Skeletal muscle tissue (tissue), 4 donors: Measurements from ENCODE around the gene ASIC1. TPM values are rescaled to one million over a fixed set of nuclear protein-coding genes. Genes with fewer than 3 reads are reported as not detected.
A peak's percentile ranks its signal among the peaks of the same experiment; 100 is the strongest.

Source experiments
- H3K27ac ChIP-seq: one replicate; pipeline ENCODE4 v1.7.0; 2013; ENCODE audit warnings: mild to moderate bottlenecking, low read depth, low read length, inconsistent platforms
- H3K27me3 ChIP-seq, 3 donors: one replicate each; pipeline ENCODE4 v1.7.0; 2013; ENCODE audit warnings: low read length in 3 of 3; ENCODE audit not compliant: control insufficient read depth in 3 of 3, insufficient read depth in 3 of 3
- H3K36me3 ChIP-seq, 3 donors: one replicate each; pipeline ENCODE4 v1.7.0; 2013; ENCODE audit warnings: low read length in 3 of 3; ENCODE audit not compliant: control insufficient read depth in 3 of 3, insufficient read depth in 3 of 3
- H3K4me1 ChIP-seq, 3 donors: one replicate each; pipeline ENCODE4 v1.7.0; 2013; ENCODE audit warnings: low read length in 3 of 3, mild to moderate bottlenecking in 3 of 3; ENCODE audit not compliant: control insufficient read depth in 3 of 3, insufficient read depth in 3 of 3
- H3K4me3 ChIP-seq, 3 donors: one replicate each; pipeline ENCODE4 v1.7.0; 2013; ENCODE audit warnings: low read length in 3 of 3
- H3K9ac ChIP-seq, 3 donors: one replicate each; pipeline ENCODE4 v1.7.0; 2013; ENCODE audit warnings: low read length in 3 of 3, mild to moderate bottlenecking in 3 of 3, moderate library complexity in 2 of 3, low read depth in 1 of 3
- H3K9me3 ChIP-seq, 3 donors: one replicate each; pipeline ENCODE4 v1.7.0; 2013; ENCODE audit warnings: low read length in 3 of 3; ENCODE audit not compliant: control insufficient read depth in 3 of 3
- total RNA-seq: library from RNA; depleted of rRNA; stranded (reverse); fragments of >200 nt; gene quantifications from one replicate; pipeline ENCODE4 v1.2.3, GENCODE V29; 2014
- donor health status: Osteomylitis.

Gene ASIC1
- total RNA-seq, 1 donor from 2014 or later = 2.6 TPM

DNA sequence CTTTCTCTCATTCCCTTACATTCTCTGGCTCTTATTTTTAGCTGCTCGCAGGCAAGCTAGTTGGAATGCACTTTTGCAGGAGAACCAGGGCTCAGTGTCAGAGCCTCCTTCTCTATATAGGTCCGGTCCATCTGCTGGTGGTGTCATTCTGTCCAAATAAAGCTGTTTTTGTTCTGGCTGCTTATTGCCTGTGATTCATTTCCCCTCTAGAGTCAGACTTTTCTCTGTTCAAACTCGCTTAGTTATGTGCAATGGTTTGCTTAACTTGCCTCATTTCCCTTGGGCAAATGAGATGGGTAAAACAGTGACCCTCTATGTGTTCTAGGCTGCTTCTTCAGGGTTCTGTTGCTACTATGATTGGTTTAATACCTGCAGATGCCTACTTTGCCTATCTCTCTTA is 30.6 kb downstream of the ASIC1 start:
- H3K27me3 ChIP-seq = no peaks in the 10 kb centered on the region
- H3K9me3 ChIP-seq = no peaks in the 10 kb centered on the region
- no peak overlapping the region for H3K9ac ChIP-seq
- peaks cover 26 to 49% (median 42%) of the 10 kb centered on the region in 3 donors for H3K36me3 ChIP-seq
- no peak overlapping the region for H3K27ac ChIP-seq
- peaks cover 9 to 19% (median 10%) of the 10 kb centered on the region in 3 donors for H3K4me1 ChIP-seq
- H3K4me3 ChIP-seq = no peak overlapping the region

DNA sequence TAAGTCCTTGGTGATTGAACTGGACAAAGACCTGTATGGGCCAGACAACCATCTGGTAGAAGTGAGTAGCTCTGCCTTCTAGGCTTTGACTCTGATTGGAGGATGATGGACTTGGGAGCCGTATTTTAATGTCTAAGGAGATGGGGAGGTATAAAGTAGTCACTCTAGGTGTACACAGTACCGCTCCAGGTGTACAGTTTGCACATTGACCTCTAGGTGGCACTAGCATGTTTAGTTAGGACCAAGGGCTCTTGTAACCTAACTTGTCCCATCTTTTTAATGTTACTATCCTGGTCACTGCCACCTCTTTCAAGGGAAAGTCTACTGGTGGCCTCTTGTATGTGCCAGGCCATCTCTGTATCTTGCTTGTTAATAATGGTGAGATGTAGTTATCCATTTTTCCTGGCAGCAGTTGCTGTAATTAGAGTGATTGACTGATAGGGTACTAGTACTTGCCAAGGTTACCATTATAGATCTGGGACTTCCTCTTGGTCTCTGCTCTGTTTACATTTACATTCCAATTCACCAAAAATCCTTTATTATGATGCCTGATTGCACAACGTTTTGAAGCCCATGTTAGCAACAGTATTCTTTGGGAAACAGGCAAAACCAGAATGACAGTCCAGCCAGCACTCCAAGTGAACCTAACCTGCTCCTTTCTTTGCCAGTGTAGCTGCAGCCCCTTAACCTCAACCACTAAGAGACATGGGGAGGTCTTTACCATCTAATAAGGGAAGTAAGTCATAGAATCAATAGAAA is 31.4 kb downstream of the ASIC1 start:
- no peaks in the 10 kb centered on the region for H3K9me3 ChIP-seq
- H3K9ac ChIP-seq = no peak overlapping the region
- H3K27me3 ChIP-seq = no peaks in the 10 kb centered on the region
- H3K27ac ChIP-seq = no peak overlapping the region
- peaks cover 9 to 19% (median 10%) of the 10 kb centered on the region in 3 donors for H3K4me1 ChIP-seq
- no peak overlapping the region for H3K4me3 ChIP-seq
- H3K36me3 ChIP-seq = peaks cover 26 to 53% (median 45%) of the 10 kb centered on the region in 3 donors

DNA sequence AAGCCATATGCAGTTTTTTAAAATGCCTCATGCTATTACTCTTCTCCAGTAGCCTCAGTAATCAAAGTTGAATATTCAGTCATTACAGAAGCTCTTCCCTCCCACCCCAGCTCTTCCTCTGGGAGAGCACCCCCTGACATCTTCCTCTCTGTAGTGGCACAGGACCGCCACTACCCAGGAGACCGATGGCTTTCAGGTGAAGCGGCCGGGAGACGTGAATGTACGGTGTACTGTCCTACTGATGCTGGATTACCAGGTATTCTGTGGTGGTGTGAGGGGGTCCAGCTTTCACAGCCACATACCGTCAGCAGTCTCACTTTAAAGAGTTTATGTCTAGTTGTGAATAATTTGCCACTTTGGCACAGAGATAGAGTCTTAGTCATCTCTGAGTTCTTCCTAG is 32.3 kb downstream of the ASIC1 start:
- Histone ChIP-seq H3K4me1 (peaks cover 7 to 19% (median 7%) of the 10 kb centered on the region in 3 donors), H3K4me3 (no peak overlapping the region), H3K36me3 (peaks cover 31 to 60% (median 54%) of the 10 kb centered on the region in 3 donors), H3K9ac (no peak overlapping the region), H3K27me3 (no peaks in the 10 kb centered on the region), H3K9me3 (no peaks in the 10 kb centered on the region), H3K27ac (no peak overlapping the region)

DNA sequence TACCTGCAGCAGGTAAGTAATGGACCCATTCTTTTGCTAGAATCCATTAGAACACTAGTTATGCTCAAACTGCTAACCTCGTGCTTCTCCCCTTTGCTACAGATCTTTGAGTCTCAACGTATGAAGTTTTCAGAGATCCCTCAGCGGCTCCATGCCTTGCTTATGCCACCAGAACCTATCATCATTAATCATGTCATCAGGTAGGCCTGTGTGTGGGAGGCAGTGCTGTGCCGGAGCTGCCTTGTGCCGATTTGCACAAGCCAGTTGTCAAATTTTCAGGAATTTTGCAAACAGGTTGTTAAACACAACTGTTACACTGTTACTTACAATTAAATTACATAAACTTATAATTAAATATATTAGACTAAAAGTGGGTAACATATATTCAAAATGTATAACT is 33.0 kb downstream of the ASIC1 start:
- no peaks in the 10 kb centered on the region for H3K9me3 ChIP-seq
- H3K36me3 ChIP-seq = peaks cover 33 to 63% (median 58%) of the 10 kb centered on the region in 3 donors
- H3K9ac ChIP-seq = no peak overlapping the region
- H3K27ac ChIP-seq = no peak overlapping the region
- peaks cover 6 to 19% (median 7%) of the 10 kb centered on the region in 3 donors for H3K4me1 ChIP-seq
- no peaks in the 10 kb centered on the region for H3K27me3 ChIP-seq
- H3K4me3 ChIP-seq = no peak overlapping the region

DNA sequence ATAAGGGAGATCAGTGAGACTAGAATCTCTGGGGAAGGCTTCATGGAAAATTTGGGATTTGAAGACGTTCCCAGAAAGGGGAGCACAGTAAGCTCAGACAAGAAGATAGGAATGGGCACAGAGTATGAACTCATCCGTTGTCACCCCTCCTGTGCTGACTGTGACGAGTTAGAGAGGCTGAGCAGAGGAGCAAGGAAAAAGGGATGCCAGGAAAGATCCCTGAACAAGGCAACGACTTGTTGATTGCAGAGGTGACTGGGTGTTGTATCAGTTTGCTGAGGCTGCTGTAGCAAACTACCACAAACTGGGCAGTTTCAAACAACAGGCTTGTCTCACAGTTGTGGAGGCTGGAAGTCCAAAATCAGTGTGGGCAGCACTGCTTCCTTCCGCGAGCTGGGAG is 40.6 kb downstream of the ASIC1 start:
- no peak overlapping the region for H3K9ac ChIP-seq
- H3K4me3 ChIP-seq = no peak overlapping the region
- H3K27me3 ChIP-seq = no peaks in the 10 kb centered on the region

DNA sequence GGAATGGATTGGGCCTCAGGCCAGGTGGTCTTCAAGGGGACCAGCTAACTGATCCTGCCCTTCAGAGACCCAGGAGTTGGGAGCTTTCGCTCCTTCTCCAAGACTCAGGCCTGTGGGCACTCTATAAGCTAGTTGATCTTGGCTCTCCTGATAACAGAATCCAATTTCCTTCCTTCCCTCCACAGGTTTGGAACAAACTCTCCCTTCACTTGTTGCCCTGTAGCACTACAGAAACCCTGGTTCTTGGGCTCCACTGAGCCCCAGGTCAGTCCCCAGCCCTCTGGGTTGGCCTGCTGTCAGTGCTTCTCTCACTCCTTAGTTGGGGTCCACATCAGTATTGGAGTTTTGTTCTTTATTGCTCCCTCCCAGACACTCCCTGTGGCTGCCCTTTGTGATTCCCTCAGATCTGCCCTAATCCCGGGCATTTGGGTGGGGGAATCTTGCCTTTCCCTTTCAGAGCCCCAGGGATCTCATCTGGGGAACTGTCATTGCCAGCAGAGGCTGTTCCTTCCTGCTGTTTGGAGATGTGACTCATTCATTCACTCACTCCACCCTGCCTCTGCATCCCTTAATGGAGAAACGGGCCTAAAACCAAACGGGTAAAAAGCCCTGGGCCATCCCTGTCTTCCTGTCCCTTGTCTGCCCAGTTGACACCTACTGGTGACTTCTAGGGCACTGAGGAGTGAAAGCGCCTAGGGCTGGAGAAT is 42.1 kb downstream of the ASIC1 start:
- H3K9me3 ChIP-seq = no peaks in the 10 kb centered on the region
- H3K36me3 ChIP-seq = peaks cover 46 to 60% (median 59%) of the 10 kb centered on the region in 3 donors
- no peaks in the 10 kb centered on the region for H3K27me3 ChIP-seq
- H3K4me3 ChIP-seq = no peak overlapping the region
- H3K9ac ChIP-seq = peak overlapping the region in 1 of 3 donors; percentile 33
- H3K27ac ChIP-seq = no peak overlapping the region
- H3K4me1 ChIP-seq = peaks cover 24 to 28% (median 25%) of the 10 kb centered on the region in 3 donors

More for the DNA sequence above, 40.6 kb downstream of the ASIC1 start:
- no peak overlapping the region for H3K27ac ChIP-seq
- H3K4me1 ChIP-seq = peaks cover 9 to 13% (median 11%) of the 10 kb centered on the region in 3 donors
- peaks cover 48 to 69% (median 68%) of the 10 kb centered on the region in 3 donors for H3K36me3 ChIP-seq
- H3K9me3 ChIP-seq = no peaks in the 10 kb centered on the region

DNA sequence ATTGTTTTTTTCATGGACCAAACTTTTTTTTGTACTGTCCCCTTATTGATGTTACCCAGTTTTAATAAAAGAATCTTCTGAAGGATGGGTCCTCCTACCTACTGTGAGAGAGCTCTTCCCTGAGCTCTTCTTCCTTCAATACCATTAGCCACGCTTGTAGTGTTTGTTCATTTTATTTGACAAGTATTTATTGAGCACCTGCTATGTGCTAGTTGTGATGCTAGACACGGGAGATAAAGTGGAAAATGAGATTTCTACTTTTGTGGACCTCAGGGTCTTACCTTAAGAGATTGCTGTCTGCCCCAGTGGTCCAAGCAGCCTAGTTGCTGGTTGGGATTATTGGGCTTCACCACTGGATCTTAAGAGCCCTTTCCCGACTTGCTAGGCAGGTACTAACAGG is 43.2 kb downstream of the ASIC1 start:
- Histone ChIP-seq H3K9me3 (no peaks in the 10 kb centered on the region), H3K27ac (no peak overlapping the region), H3K27me3 (no peaks in the 10 kb centered on the region), H3K4me3 (no peak overlapping the region), H3K9ac (no peak overlapping the region), H3K36me3 (peaks cover 43 to 56% (median 50%) of the 10 kb centered on the region in 3 donors), H3K4me1 (peaks cover 29 to 39% (median 34%) of the 10 kb centered on the region in 3 donors)

DNA sequence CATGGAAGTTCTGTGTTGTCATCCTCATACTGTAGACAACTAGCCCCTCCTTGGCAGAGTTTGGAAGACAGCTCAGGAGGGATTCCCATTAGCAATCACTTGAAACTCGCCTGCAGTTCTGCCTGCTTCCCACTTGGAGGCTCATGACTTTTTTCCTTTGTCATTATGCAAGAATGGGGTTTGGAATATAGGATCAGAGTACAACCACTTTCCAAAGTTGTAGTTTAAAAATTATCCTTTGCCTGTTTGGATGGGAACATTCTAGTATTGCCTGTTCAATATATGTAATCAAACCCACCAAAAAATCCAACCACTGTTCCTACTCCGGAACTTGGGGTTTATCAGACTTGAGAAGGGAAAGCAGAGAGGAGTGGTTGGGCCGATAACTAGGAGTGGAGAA is 44.3 kb downstream of the ASIC1 start:
- Histone ChIP-seq H3K36me3 (peaks cover 39 to 46% (median 39%) of the 10 kb centered on the region in 3 donors), H3K4me1 (peaks cover 40 to 50% (median 44%) of the 10 kb centered on the region in 3 donors), H3K9ac (no peak overlapping the region), H3K4me3 (no peak overlapping the region), H3K27ac (no peak overlapping the region), H3K9me3 (no peaks in the 10 kb centered on the region), H3K27me3 (no peaks in the 10 kb centered on the region)

DNA sequence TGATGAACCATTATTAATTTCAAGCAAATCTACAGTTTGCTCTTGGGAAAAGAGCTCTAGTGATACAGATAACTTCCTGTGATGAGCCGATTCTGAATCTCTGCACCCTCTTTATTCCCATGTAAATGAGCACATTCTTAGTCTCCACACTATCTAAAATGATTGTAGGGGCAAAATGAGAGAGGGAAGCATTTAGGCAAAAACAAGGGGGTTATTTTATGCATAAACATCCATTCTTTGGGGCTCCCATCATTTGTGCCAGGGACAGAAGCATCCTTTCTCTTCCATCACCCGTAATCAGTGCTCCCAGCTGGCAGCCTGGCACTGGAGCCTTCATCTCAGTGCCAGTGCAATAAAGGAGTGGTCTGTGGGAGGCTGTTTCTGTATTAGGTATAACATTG is 44.7 kb downstream of the ASIC1 start:
- H3K27ac ChIP-seq = peak overlapping the region; percentile 90
- no peaks in the 10 kb centered on the region for H3K27me3 ChIP-seq
- no peaks in the 10 kb centered on the region for H3K9me3 ChIP-seq
- H3K4me1 ChIP-seq = peaks cover 44 to 55% (median 49%) of the 10 kb centered on the region in 3 donors
- no peak overlapping the region for H3K4me3 ChIP-seq
- H3K36me3 ChIP-seq = peaks cover 38 to 46% (median 39%) of the 10 kb centered on the region in 3 donors
- H3K9ac ChIP-seq = peak overlapping the region in 1 of 3 donors; percentile 6
